GM23338 (cell line): ENCODE data around the gene KIAA1549. TPM values are rescaled to one million over a fixed set of nuclear protein-coding genes. Genes with fewer than 3 reads are reported as not detected.

Source experiments
- ATAC-seq: fragments of 200-7000 bp; cut with Tn5 transposase; 3 replicates; pipeline ENCODE4 v1.9.1; 2020
- DNase-seq: peaks from one replicate; pipeline ENCODE4 v3.0.0-alpha.2; 2015; ENCODE audit warnings: low spot score
- H2AFZ ChIP-seq: fragments of 200-600 bp; sonication (generic); 2 replicates; pipeline ENCODE4 v1.8.0; 2016; ENCODE audit warnings: antibody characterized with exemption, mild to moderate bottlenecking, moderate library complexity
- H3F3A ChIP-seq: fragments of 200-600 bp; sonication (generic); replicated peaks from 2 replicates; pipeline ENCODE4 v1.8.0; 2017; ENCODE audit warnings: antibody characterized with exemption, mixed run types, low read depth
- H3K27ac ChIP-seq: fragments of 200-600 bp; sonication (generic); 2 replicates; pipeline ENCODE4 v1.6.1; 2016; ENCODE audit warnings: low read depth
- H3K27me3 ChIP-seq: fragments of 200-600 bp; sonication (generic); 2 replicates; pipeline ENCODE4 v1.8.0; 2016; ENCODE audit warnings: mild to moderate bottlenecking, mixed run types, moderate library complexity; ENCODE audit not compliant: insufficient read depth
- H3K36me3 ChIP-seq: fragments of 200-600 bp; sonication (generic); 2 replicates; pipeline ENCODE4 v1.8.0; 2016; ENCODE audit warnings: mild to moderate bottlenecking; ENCODE audit not compliant: insufficient read depth
- H3K4me1 ChIP-seq: fragments of 200-600 bp; sonication (generic); 2 replicates; pipeline ENCODE4 v1.8.0; 2016; ENCODE audit warnings: mild to moderate bottlenecking, moderate library complexity; ENCODE audit not compliant: insufficient read depth
- H3K4me2 ChIP-seq: fragments of 200-600 bp; sonication (generic); 2 replicates; pipeline ENCODE4 v1.7.1; 2017; ENCODE audit warnings: mixed run types
- H3K4me3 ChIP-seq: fragments of 200-600 bp; sonication (generic); 2 replicates; pipeline ENCODE4 v1.6.1; 2016; ENCODE audit warnings: mixed run types
- H3K79me2 ChIP-seq: fragments of 200-600 bp; sonication (generic); replicated peaks from 2 replicates; pipeline ENCODE4 v1.8.0; 2017; ENCODE audit warnings: mild to moderate bottlenecking; ENCODE audit not compliant: insufficient read depth
- H3K9me2 ChIP-seq: fragments of 200-600 bp; sonication (generic); 2 replicates; pipeline ENCODE4 v1.8.0; 2017; ENCODE audit not compliant: insufficient read depth
- H4K20me1 ChIP-seq: fragments of 200-600 bp; sonication (generic); replicated peaks from 2 replicates; pipeline ENCODE4 v1.8.0; 2017; ENCODE audit warnings: mild to moderate bottlenecking; ENCODE audit not compliant: insufficient read depth
- H3K27ac Mint-ChIP-seq: 2 replicates; pipeline ENCODE4 v1.8.0; 2020; ENCODE audit warnings: inconsistent platforms, mild to moderate bottlenecking, moderate library complexity, mixed read lengths
- H3K27me3 Mint-ChIP-seq: 3 replicates; pipeline ENCODE4 v1.8.0; 2022; ENCODE audit warnings: low read depth, mild to moderate bottlenecking, moderate library complexity, mixed read lengths, inconsistent platforms; ENCODE audit not compliant: insufficient read depth, poor library complexity
- H3K36me3 Mint-ChIP-seq: 3 replicates; pipeline ENCODE4 v1.8.0; 2021; ENCODE audit warnings: low read depth, mild to moderate bottlenecking, inconsistent platforms, moderate library complexity, mixed read lengths
- H3K4me1 Mint-ChIP-seq: 3 replicates; pipeline ENCODE4 v1.8.0; 2020; ENCODE audit warnings: mild to moderate bottlenecking, inconsistent platforms, mixed read lengths
- H3K4me3 Mint-ChIP-seq: 3 replicates; pipeline ENCODE4 v1.8.0; 2021; ENCODE audit warnings: moderate library complexity, mild to moderate bottlenecking, inconsistent platforms, mixed read lengths
- H3K9me3 Mint-ChIP-seq: 3 replicates; pipeline ENCODE4 v1.8.0; 2020; ENCODE audit warnings: moderate library complexity, mild to moderate bottlenecking, inconsistent platforms, mixed read lengths
- CREB1 ChIP-seq: fragments of 250-450 bp; sonication (Bioruptor Pico); IDR thresholded peaks from 2 replicates; pipeline ENCODE4 v1.5.0; 2020; ENCODE audit warnings: low read depth, mild to moderate bottlenecking, moderate library complexity
- CTCF ChIP-seq, 2 experiments: fragments of 200-600 bp in 1 of 2; sonication (generic) in 1 of 2; conservative IDR thresholded peaks; 2 replicates each; pipeline versions ENCODE4 v1.5.1 to v1.6.1; 2016 to 2017; ENCODE audit warnings: antibody characterized with exemption in 2 of 2, low read depth in 2 of 2, mild to moderate bottlenecking in 2 of 2, moderate library complexity in 1 of 2
- ETS1 ChIP-seq: IDR thresholded peaks from 2 replicates; pipeline ENCODE4 v1.6.1; 2016; ENCODE audit warnings: antibody characterized with exemption
- EZH2 ChIP-seq: fragments of 200-600 bp; sonication (generic); IDR thresholded peaks from one replicate; pipeline ENCODE4 v1.8.0; 2017; ENCODE audit warnings: antibody characterized with exemption, mild to moderate bottlenecking, low read depth; ENCODE audit not compliant: unreplicated experiment
- EZH2phosphoT487 ChIP-seq: fragments of 200-600 bp; sonication (generic); IDR thresholded peaks from one replicate; pipeline ENCODE4 v1.8.1; 2018; ENCODE audit warnings: antibody characterized with exemption; ENCODE audit not compliant: unreplicated experiment
- JUNB ChIP-seq: IDR thresholded peaks from one replicate; pipeline ENCODE4 v1.6.1; 2016; ENCODE audit warnings: antibody characterized with exemption; ENCODE audit not compliant: unreplicated experiment
- NANOG ChIP-seq: IDR thresholded peaks from 2 replicates; pipeline ENCODE4 v1.6.1; 2016; ENCODE audit warnings: antibody characterized with exemption, borderline replicate concordance
- POLR2AphosphoS5 ChIP-seq: IDR thresholded peaks from 2 replicates; pipeline ENCODE4 v1.6.1; 2016; ENCODE audit warnings: antibody characterized with exemption, low read depth
- REST ChIP-seq: IDR thresholded peaks from one replicate; pipeline ENCODE4 v1.6.1; 2018; ENCODE audit warnings: antibody characterized with exemption; ENCODE audit not compliant: unreplicated experiment
- STAT1 ChIP-seq: IDR thresholded peaks from one replicate; pipeline ENCODE4 v1.6.1; 2016; ENCODE audit warnings: antibody characterized with exemption; ENCODE audit not compliant: unreplicated experiment
- ZNF114 ChIP-seq: fragments of 250-450 bp; sonication (Bioruptor Pico); IDR thresholded peaks from 2 replicates; pipeline ENCODE4 v1.5.0; 2020; ENCODE audit warnings: mild to moderate bottlenecking, moderate library complexity
- ZNF331 ChIP-seq: fragments of 250-450 bp; sonication (Bioruptor Pico); IDR thresholded peaks from 2 replicates; pipeline ENCODE4 v1.5.0; 2020; ENCODE audit warnings: low read depth, mild to moderate bottlenecking, moderate library complexity
- ZNF462 ChIP-seq: fragments of 250-450 bp; sonication (Bioruptor Pico); IDR thresholded peaks from 2 replicates; pipeline ENCODE4 v1.5.0; 2020; ENCODE audit warnings: mild to moderate bottlenecking, moderate library complexity
- polyA plus RNA-seq: library from polyadenylated mRNA; unstranded; fragments of >200 nt; fragmentation: Nextera tagmentation; extraction: Ambion mirVana; gene quantifications from 2 replicates; pipeline ENCODE4 v1.2.1, GENCODE V29; 2016
- total RNA-seq: library from RNA; depleted of rRNA; stranded (reverse); fragments of >200 nt; shearing (Covaris generic); gene quantifications from 2 replicates; pipeline ENCODE4 v1.2.3, GENCODE V29; 2014

KIAA1549 gene
- total and polyA plus RNA-seq, 2 experiments from 2014 or later, result 3.6 to 13.5 TPM

- no peak for TF ChIP-seq NANOG
Observed at GRCh38 chr7:138869353-138869752, 111.8 kb downstream of the KIAA1549 start (continued).

- Histone ChIP-seq H3K4me3 (no peak overlapping the region), H3K27me3 (no peaks in the 10 kb centered on the region), H3K4me1 (no peaks in the 10 kb centered on the region), H3K36me3 (no peaks in the 10 kb centered on the region; the same call in 1 of the 2 replicates), H3K9me2 (no peaks in the 10 kb centered on the region), H2AFZ (no peak overlapping the region), H3K79me2 (no peaks in the 10 kb centered on the region), H3K4me2 (no peak overlapping the region), H3K27ac (no peak overlapping the region), H3F3A (no peaks in the 10 kb centered on the region), H4K20me1 (no peaks in the 10 kb centered on the region)
- H3K27me3 Mint-ChIP-seq, result peaks cover 4% of the 10 kb centered on the region
- peaks cover 47% of the 10 kb centered on the region for H3K36me3 Mint-ChIP-seq
- H3K27ac Mint-ChIP-seq, result peak overlapping the region; percentile 17; the same call in 1 of the 2 replicates
- no peak overlapping the region for H3K4me3 Mint-ChIP-seq
- TF ChIP-seq ZNF114 (CRISPR knock-in tag) (no peak), EZH2 (no peak), NANOG (no peak), JUNB (no peak), CTCF (conservative IDR thresholded peaks at IDR 0.05; ENCODE audit: low read depth in 2 of 2) (no peak), STAT1 (no peak), EZH2phosphoT487 (no peak), ZNF331 (no peak), POLR2AphosphoS5 (no peak), CREB1 (CRISPR knock-in tag) (no peak), ZNF462 (no peak), ETS1 (no peak), REST (no peak)
- DNase-seq, result no peak
- ATAC-seq, result no peak
- no peaks in the 10 kb centered on the region; the same call in 2 of the 3 replicates for H3K4me1 Mint-ChIP-seq
- H3K9me3 Mint-ChIP-seq, result no peaks in the 10 kb centered on the region
Observed at GRCh38 chr7:138868711-138869110, 112.5 kb downstream of the KIAA1549 start.
